Loucy (cell line): ENCODE results near the gene PNPLA7.

Experiments used
- H2AFZ ChIP-seq: fragments of 200-600 bp; sonication (generic); 2 replicates; pipeline ENCODE4 v1.6.0; 2016; ENCODE audit warnings: antibody characterized with exemption, mild to moderate bottlenecking, low read length, moderate library complexity
- H3F3A ChIP-seq: fragments of 200-600 bp; 2 replicates; pipeline ENCODE4 v1.6.0; 2016; ENCODE audit warnings: antibody characterized with exemption, low read depth, mild to moderate bottlenecking
- H3K27me3 ChIP-seq: fragments of 200-600 bp; sonication (generic); 2 replicates; pipeline ENCODE4 v1.6.1; 2014; ENCODE audit warnings: low read length, mild to moderate bottlenecking; ENCODE audit not compliant: insufficient read depth, poor library complexity, severe bottlenecking
- H3K36me3 ChIP-seq: fragments of 200-600 bp; sonication (generic); 2 replicates; pipeline ENCODE4 v1.6.1; 2016; ENCODE audit warnings: low read length; ENCODE audit not compliant: insufficient read depth
- H3K4me1 ChIP-seq: fragments of 200-600 bp; sonication (generic); 2 replicates; pipeline ENCODE4 v1.5.1; 2014; ENCODE audit warnings: low read length, mild to moderate bottlenecking; ENCODE audit not compliant: insufficient read depth, poor library complexity, severe bottlenecking
- H3K4me2 ChIP-seq: fragments of 200-600 bp; sonication (generic); 2 replicates; pipeline ENCODE4 v1.6.0; 2014; ENCODE audit warnings: antibody characterized with exemption, low read length, low read depth, mild to moderate bottlenecking; ENCODE audit not compliant: poor library complexity, severe bottlenecking
- H3K4me3 ChIP-seq: fragments of 200-600 bp; sonication (generic); 2 replicates; pipeline ENCODE4 v1.5.1; 2014; ENCODE audit warnings: low read length, mild to moderate bottlenecking, mixed read lengths; ENCODE audit not compliant: poor library complexity, severe bottlenecking
- H3K79me2 ChIP-seq: fragments of 200-600 bp; sonication (generic); 2 replicates; pipeline ENCODE4 v1.6.1; 2014; ENCODE audit warnings: low read length; ENCODE audit not compliant: insufficient read depth
- H3K9ac ChIP-seq: fragments of 200-600 bp; sonication (generic); 2 replicates; pipeline ENCODE4 v1.6.0; 2014; ENCODE audit warnings: mild to moderate bottlenecking, low read depth, low read length, moderate library complexity; ENCODE audit not compliant: poor library complexity, severe bottlenecking
- H3K9me2 ChIP-seq: fragments of 200-600 bp; sonication (generic); replicated peaks from 2 replicates; pipeline ENCODE4 v1.6.1; 2016; ENCODE audit warnings: low read depth, low read length, mixed read lengths
- H3K9me3 ChIP-seq: fragments of 200-600 bp; sonication (generic); 2 replicates; pipeline ENCODE4 v1.6.1; 2014; ENCODE audit warnings: mild to moderate bottlenecking, antibody characterized with exemption, low read length, low read depth; ENCODE audit not compliant: insufficient read depth
- H4K20me1 ChIP-seq: fragments of 200-600 bp; sonication (generic); 2 replicates; pipeline ENCODE4 v1.6.0; 2014; ENCODE audit warnings: antibody characterized with exemption, low read length, mild to moderate bottlenecking; ENCODE audit not compliant: insufficient read depth, poor library complexity, severe bottlenecking
- EZH2phosphoT487 ChIP-seq: fragments of 200-600 bp; IDR thresholded peaks from 2 replicates; pipeline ENCODE4 v1.6.1; 2018; ENCODE audit warnings: antibody characterized with exemption, mild to moderate bottlenecking, moderate library complexity, borderline replicate concordance
- TF ChIP-seq, protein P1 (sequence below): fragments of 200-600 bp; sonication (generic); conservative IDR thresholded peaks from 2 replicates; pipeline ENCODE4 v1.5.1; 2014; ENCODE audit warnings: mild to moderate bottlenecking, antibody characterized with exemption, low read length

The PNPLA7 gene

DNA sequence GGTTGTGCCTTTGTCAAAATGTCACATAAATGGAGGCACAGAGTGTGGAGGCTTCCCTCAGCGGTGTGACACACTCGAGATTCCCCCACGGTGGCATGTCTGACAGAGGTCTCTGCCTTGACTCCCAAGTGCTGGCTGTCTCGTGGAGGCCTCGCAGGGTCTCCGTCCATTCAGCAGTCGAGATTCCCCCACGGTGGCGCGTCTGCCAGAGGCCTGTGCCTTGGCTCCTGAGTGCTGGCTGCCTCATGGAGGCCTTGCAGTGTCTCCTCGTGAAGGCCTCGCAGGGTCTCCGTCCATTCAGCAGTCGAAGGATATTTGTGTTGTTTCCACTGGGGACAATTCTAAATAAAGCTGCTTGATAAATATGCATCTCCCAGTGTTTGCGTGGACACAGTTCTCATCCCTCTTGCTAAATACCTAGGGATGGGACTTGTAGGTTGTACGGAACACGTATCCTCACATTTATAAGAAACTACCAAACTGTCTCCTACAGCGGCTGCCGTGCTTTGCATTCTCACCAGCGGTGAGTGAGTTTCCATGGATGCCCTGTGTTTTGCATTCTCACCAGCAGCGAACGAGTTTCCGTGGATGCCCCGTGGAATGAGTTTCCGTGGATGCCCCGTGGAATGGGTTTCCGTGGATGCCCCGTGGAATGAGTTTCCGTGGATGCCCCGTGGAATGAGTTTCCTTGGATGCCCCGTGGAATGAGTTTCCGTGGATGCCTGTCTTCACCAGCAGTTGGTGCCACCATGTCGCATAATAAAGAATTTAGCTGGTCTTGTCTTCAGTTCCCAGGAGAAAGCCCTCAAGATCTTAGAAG is 25.8 kb downstream of the PNPLA7 start:
- Histone ChIP-seq H3K9me2 (no peaks in the 10 kb centered on the region), H2AFZ (no peak overlapping the region), H3K9ac (no peak overlapping the region), H3K4me1 (no peaks in the 10 kb centered on the region), H3K4me3 (no peak overlapping the region), H4K20me1 (no peaks in the 10 kb centered on the region), H3F3A (no peaks in the 10 kb centered on the region), H3K9me3 (no peaks in the 10 kb centered on the region), H3K79me2 (no peaks in the 10 kb centered on the region), H3K4me2 (no peak overlapping the region), H3K36me3 (no peaks in the 10 kb centered on the region), H3K27me3 (no peaks in the 10 kb centered on the region)
- TF ChIP-seq, protein P1, sequence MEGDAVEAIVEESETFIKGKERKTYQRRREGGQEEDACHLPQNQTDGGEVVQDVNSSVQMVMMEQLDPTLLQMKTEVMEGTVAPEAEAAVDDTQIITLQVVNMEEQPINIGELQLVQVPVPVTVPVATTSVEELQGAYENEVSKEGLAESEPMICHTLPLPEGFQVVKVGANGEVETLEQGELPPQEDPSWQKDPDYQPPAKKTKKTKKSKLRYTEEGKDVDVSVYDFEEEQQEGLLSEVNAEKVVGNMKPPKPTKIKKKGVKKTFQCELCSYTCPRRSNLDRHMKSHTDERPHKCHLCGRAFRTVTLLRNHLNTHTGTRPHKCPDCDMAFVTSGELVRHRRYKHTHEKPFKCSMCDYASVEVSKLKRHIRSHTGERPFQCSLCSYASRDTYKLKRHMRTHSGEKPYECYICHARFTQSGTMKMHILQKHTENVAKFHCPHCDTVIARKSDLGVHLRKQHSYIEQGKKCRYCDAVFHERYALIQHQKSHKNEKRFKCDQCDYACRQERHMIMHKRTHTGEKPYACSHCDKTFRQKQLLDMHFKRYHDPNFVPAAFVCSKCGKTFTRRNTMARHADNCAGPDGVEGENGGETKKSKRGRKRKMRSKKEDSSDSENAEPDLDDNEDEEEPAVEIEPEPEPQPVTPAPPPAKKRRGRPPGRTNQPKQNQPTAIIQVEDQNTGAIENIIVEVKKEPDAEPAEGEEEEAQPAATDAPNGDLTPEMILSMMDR: no peak
- no peak for TF ChIP-seq EZH2phosphoT487

DNA sequence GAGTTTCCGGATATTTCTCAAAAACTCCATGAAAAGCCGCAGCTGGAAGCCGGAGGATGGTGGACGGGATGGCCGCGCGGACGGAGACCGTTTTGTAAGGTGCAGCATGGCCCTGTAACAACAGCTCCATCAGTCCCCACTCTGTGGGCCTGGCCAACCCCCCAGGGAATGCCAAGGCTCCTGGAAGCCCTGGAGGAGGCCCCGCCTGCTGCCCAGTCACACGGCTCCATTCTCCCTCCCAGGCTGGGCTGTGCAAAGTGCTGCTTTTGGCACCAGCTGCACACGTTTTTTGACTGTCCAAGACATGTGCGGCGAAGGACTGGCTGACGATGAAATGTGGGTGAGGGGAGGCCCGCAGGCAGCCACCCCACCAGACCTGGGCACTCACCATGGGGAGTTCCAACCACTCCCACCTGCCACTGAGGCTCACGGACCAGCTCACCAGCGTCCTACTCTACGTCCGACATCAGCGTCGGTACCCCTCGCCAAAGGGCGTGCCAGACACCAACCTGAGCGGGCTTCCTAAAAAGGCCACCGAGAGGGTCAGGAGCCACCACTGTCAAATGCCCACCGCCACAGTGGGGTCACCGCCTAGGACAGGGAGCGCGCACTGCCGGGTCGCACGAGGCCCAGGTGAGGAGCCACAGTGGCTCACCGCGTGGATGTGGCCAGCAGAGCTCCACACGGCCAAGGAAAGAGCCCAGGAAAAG is 27.3 kb downstream of the PNPLA7 start:
- H3K79me2 ChIP-seq: no peaks in the 10 kb centered on the region
- TF ChIP-seq EZH2phosphoT487: no peak
- TF ChIP-seq, protein P1: no peak
- no peaks in the 10 kb centered on the region for H4K20me1 ChIP-seq
- no peak overlapping the region for H3K9ac ChIP-seq
- no peaks in the 10 kb centered on the region for H3K9me2 ChIP-seq
- no peaks in the 10 kb centered on the region for H3K36me3 ChIP-seq
- H3K4me2 ChIP-seq: no peak overlapping the region
- H2AFZ ChIP-seq: no peak overlapping the region
- no peak overlapping the region for H3K4me3 ChIP-seq
- no peaks in the 10 kb centered on the region for H3K4me1 ChIP-seq
- no peaks in the 10 kb centered on the region for H3K9me3 ChIP-seq
- no peaks in the 10 kb centered on the region for H3F3A ChIP-seq
- no peaks in the 10 kb centered on the region for H3K27me3 ChIP-seq

DNA sequence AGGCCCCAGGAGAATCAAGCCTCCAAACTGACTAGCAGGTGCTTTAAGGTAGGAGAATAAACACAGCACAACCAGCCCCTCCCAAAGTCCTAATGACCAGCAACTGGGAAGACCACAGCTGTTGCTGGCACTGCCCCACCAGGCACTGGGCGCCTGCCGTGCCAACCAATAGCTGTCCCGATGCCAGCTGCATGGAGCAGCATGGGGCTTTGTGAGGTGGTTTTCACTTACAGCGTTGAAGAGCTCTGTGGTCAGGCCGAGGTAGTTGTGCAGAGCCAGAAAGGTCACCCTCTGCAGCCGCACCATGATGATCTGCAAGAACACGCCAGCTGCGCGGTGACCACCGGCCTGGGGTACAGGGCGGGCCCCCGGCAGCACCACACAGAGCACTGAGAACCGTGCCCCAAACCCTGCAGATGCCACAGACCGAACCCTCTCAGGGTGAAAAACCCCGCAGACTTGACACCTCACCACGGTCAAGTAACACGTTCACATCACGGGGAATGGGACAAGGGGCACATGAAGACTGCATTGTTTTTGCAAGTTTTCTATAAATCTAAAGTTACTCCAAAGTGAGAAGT is 28.7 kb downstream of the PNPLA7 start:
- H3K4me3 ChIP-seq: no peak overlapping the region
- no peaks in the 10 kb centered on the region; the same call in 1 of the 2 replicates for H3F3A ChIP-seq
- H3K9me3 ChIP-seq: no peaks in the 10 kb centered on the region
- H3K4me2 ChIP-seq: no peak overlapping the region
- no peaks in the 10 kb centered on the region for H3K36me3 ChIP-seq
- no peak overlapping the region for H2AFZ ChIP-seq
- no peaks in the 10 kb centered on the region for H4K20me1 ChIP-seq
- no peaks in the 10 kb centered on the region for H3K9me2 ChIP-seq
- no peaks in the 10 kb centered on the region for H3K4me1 ChIP-seq
- no peaks in the 10 kb centered on the region for H3K79me2 ChIP-seq
- TF ChIP-seq, protein P1: no peak
- TF ChIP-seq EZH2phosphoT487: no peak
- no peaks in the 10 kb centered on the region for H3K27me3 ChIP-seq
- H3K9ac ChIP-seq: no peak overlapping the region
